ENCODE data around the gene RASSF5. TPM values are rescaled to one million over a fixed set of nuclear protein-coding genes. Genes with fewer than 3 reads are reported as not detected.

The RASSF5 gene
- total and polyA plus RNA-seq, 9 of the 15 experiments (the other 6 are each of a cell fraction or from before 2014, with no cell fraction given), result 6.1 to 41.0 (median 25.2) TPM

GRCh38 chr1:206555473-206555935, 48.2 kb downstream of the RASSF5 start (continued):
- TF ChIP-seq ZNF639 (CRISPR knock-in tag; conservative IDR thresholded peaks at IDR 0.05 in 1 of 2, IDR thresholded peaks at IDR 0.05 in 1 of 2) (peak in 1 of 2 experiments; percentile 79; a peak in 1 of 4 replicates), ZNF583 (CRISPR knock-in tag; IDR thresholded peaks at IDR 0.05) (0 out of 2 replicates have a peak, but pooled peaks have one; percentile 71), POLR2G (IDR thresholded peaks at IDR 0.05; ENCODE audit: low read depth, low read length) (0 out of 2 replicates have a peak, but pooled peaks have one; percentile 18), HMG20B (CRISPR knock-in tag; IDR thresholded peaks at IDR 0.05) (no peak), LCOR (CRISPR knock-in tag; IDR thresholded peaks at IDR 0.05) (peak; percentile 74; the same call in 1 of the 2 replicates), KLF6 (CRISPR knock-in tag; IDR thresholded peaks at IDR 0.05; ENCODE audit: borderline replicate concordance) (peak; percentile 56; the same call in 1 of the 2 replicates), ELF1 (tag; IDR thresholded peaks at IDR 0.05) (no peak), FOXA3 (CRISPR knock-in tag; conservative IDR thresholded peaks at IDR 0.05 in 1 of 2, IDR thresholded peaks at IDR 0.05 in 1 of 2) (peak; percentile 48 to 79; a peak in 3 of 4 replicates), TARDBP (IDR thresholded peaks at IDR 0.05) (no peak), DDX20 (tag; IDR thresholded peaks at IDR 0.05; ENCODE audit: low read depth) (no peak), CBFA2T3 (IDR thresholded peaks at IDR 0.05) (peak; percentile 69), TAF9B (IDR thresholded peaks at IDR 0.05; ENCODE audit: partially characterized antibody) (no peak), CTBP1 (IDR thresholded peaks at IDR 0.05; ENCODE audit: borderline replicate concordance) (peak; percentile 31; the same call in 1 of the 2 replicates), L3MBTL2 (IDR thresholded peaks at IDR 0.05) (0 out of 2 replicates have a peak, but pooled peaks have one; percentile 15), ZNF79 (CRISPR knock-in tag; IDR thresholded peaks at IDR 0.05; ENCODE audit: low read depth) (0 out of 2 replicates have a peak, but pooled peaks have one; percentile 54), MECOM (CRISPR knock-in tag; IDR thresholded peaks at IDR 0.05) (peak; percentile 81; the same call in 1 of the 2 replicates), CREB1 (IDR thresholded peaks at IDR 0.05) (0 out of 2 replicates have a peak, but pooled peaks have one; percentile 7), CREB1 (CRISPR knock-in tag; IDR thresholded peaks at IDR 0.05) (no peak), ZNF592 (IDR thresholded peaks at IDR 0.05) (peak; percentile 75)
- TF ChIP-seq, protein P1, sequence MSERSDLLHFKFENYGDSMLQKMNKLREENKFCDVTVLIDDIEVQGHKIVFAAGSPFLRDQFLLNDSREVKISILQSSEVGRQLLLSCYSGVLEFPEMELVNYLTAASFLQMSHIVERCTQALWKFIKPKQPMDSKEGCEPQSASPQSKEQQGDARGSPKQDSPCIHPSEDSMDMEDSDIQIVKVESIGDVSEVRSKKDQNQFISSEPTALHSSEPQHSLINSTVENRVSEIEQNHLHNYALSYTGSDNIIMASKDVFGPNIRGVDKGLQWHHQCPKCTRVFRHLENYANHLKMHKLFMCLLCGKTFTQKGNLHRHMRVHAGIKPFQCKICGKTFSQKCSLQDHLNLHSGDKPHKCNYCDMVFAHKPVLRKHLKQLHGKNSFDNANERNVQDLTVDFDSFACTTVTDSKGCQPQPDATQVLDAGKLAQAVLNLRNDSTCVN (CRISPR knock-in tag; IDR thresholded peaks at IDR 0.05), result no peak
- TF ChIP-seq, protein P2, sequence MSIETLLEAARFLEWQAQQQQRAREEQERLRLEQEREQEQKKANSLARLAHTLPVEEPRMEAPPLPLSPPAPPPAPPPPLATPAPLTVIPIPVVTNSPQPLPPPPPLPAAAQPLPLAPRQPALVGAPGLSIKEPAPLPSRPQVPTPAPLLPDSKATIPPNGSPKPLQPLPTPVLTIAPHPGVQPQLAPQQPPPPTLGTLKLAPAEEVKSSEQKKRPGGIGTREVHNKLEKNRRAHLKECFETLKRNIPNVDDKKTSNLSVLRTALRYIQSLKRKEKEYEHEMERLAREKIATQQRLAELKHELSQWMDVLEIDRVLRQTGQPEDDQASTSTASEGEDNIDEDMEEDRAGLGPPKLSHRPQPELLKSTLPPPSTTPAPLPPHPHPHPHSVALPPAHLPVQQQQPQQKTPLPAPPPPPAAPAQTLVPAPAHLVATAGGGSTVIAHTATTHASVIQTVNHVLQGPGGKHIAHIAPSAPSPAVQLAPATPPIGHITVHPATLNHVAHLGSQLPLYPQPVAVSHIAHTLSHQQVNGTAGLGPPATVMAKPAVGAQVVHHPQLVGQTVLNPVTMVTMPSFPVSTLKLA (conservative IDR thresholded peaks at IDR 0.05), result peak in 1 of 2 experiments; percentile 39; a peak in 1 of 4 replicates

All from K562 (cell line).